Left lobe of liver (tissue), 2 donors: ENCODE data around the gene DGLUCY. TPM values are rescaled to one million over a fixed set of nuclear protein-coding genes. Genes with fewer than 3 reads are reported as not detected.
A peak's percentile ranks its signal among the peaks of the same experiment; 100 is the strongest.
"Not testable (repeated sequence)": the region's sequence is repeated elsewhere in the genome, so short reads cannot be mapped to it uniquely, and the experiment has no call there.

Experiments used
- ATAC-seq: fragments of 200-7000 bp; cut with Tn5 transposase; one replicate; pipeline ENCODE4 v1.9.1; 2020; ENCODE audit warnings: mild to moderate bottlenecking, moderate library complexity
- DNase-seq: peaks from one replicate; pipeline ENCODE4 v3.0.0-alpha.2; 2020; ENCODE audit warnings: low spot score
- total RNA-seq: library from RNA; stranded (reverse); gene quantifications from one replicate; pipeline ENCODE4 v1.2.1, GENCODE V29; 2021
- donor health status: DM: no; HTN: no; CAD: no; lungs with moderate emphysema.
- donor health status: DM: no; HTN: yes; CAD: no.

Gene DGLUCY
- total RNA-seq, 1 donor from 2014 or later: 53.1 TPM

DNA sequence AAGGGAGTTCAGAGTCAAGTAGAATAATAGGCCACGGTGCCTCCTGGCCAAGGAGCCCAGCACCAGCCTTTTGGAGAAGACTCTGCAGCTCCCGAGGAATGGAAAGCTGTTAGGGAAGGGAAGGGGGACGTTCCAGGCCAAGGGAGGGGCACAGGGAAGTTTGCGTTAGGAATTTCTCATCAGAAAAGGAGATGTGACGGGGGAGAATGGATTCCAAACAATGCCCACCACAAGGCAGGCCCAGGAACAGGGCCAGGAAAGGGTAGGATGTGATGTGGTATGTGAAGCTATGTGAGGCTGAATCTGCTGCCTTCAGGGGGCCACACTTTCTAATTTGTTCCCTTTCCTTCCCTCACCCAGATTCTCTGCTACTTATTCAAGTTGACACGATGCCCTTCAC, 46.0 kb downstream of the DGLUCY start:
- ATAC-seq: no peak
- no peak for DNase-seq

DNA sequence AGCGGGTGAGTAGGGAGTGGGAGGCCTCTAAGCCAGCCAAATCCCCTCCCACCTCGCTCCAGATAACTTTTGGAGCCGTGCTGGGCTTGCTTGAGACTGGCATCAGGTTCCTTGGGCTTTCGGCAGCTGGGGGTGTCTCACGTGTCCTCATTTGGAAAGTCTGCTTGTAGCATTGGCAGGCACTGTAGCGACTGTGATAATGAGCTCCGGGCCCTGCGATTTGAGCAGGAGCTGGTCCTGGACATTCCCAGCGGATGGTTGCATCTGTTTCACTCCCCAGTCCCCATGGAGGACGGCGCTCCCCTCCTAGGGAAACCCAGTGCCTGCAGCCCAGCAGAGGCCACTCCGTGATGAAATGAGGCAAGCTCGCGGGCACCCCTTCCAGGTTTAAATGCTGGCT, 49.4 kb downstream of the DGLUCY start:
- DNase-seq (no peak), ATAC-seq (peak; percentile 30)

DNA sequence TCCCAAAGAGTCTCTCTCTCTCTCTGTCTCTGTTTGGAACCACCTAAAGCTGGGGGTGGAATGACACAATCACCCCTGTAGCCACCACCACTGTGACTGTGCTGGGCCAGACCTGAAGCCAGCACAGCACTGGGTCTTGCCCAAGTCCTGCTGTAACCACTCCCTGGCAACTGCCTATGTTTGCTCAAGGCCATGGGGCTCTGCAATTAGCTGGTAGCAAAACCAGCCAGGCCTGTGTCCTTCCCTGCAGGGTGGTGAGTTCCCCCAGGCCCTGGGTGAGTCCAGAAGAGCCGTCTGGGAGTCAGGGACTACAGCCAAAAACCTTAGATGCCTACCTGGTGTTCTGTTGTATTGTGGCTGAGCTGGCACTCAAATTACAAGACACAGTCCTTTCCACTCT, 50.8 kb downstream of the DGLUCY start:
- DNase-seq: peak; percentile 97
- ATAC-seq: peak; percentile 87

- peak; percentile 23 for ATAC-seq
- DNase-seq: peak; percentile 61
Observed at GRCh38 chr14:91167380-91167770, 53.5 kb downstream of the DGLUCY start.

- ATAC-seq (no peak), DNase-seq (no peak)
Observed at GRCh38 chr14:91169951-91170350, 56.1 kb downstream of the DGLUCY start.

DNA sequence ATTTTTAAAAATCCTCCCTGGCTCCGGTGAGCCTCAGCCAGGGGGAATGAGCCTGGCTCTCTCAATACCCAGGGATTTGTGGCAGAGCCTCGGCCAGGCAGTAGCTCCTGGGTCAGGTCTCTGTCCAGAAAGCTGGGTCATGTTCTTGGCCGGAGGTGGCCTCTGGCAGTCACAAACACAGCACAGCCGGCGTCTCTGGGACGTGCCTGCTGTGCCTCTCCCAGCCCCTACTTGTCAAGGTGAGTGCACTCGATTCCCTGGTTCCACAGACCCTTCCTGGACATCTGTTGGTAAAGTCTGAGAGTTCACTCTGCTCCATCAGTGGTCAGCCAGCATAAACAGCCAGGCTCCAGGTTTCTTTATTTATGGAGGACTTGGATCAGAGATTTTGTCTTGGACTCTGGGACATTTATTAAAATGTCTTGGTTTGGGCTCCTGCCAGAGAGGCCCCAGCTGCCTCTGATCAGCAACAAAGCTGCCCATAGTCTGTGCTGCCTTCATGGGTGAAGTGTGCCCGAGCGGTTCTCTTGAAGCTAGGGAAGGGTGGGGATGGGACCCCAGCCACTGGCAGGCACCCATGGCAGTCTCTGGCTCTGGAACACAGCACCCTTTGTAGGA, 56.7 kb downstream of the DGLUCY start:
- ATAC-seq (peak; percentile 86), DNase-seq (peak; percentile 83)

DNA sequence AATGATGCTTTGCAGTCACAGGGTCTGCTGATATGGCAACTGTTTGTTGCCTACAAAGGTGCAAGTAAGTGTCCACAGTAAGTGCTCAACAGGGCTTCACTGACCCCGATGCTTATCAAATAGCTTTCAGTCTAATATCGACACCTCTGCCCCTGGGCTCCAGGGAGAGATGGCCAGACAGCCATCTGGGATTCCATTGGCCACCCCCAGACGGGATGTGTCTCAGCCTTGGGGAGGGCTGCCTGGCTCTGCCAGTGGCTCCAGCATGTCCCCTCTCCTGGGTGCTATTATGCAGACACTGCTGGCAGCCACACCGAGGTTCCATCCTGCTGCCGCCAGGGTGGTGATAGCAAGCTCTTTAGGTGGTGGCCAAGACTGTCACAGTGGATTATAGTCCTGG, 57.4 kb downstream of the DGLUCY start:
- no peak for DNase-seq
- ATAC-seq: no peak

- ATAC-seq: peak; percentile 78
- peak; percentile 83 for DNase-seq
Observed at GRCh38 chr14:91173221-91173670, 59.4 kb downstream of the DGLUCY start.

- ATAC-seq (no peak), DNase-seq (no peak)
Observed at GRCh38 chr14:91173904-91174303, 60.0 kb downstream of the DGLUCY start.

DNA sequence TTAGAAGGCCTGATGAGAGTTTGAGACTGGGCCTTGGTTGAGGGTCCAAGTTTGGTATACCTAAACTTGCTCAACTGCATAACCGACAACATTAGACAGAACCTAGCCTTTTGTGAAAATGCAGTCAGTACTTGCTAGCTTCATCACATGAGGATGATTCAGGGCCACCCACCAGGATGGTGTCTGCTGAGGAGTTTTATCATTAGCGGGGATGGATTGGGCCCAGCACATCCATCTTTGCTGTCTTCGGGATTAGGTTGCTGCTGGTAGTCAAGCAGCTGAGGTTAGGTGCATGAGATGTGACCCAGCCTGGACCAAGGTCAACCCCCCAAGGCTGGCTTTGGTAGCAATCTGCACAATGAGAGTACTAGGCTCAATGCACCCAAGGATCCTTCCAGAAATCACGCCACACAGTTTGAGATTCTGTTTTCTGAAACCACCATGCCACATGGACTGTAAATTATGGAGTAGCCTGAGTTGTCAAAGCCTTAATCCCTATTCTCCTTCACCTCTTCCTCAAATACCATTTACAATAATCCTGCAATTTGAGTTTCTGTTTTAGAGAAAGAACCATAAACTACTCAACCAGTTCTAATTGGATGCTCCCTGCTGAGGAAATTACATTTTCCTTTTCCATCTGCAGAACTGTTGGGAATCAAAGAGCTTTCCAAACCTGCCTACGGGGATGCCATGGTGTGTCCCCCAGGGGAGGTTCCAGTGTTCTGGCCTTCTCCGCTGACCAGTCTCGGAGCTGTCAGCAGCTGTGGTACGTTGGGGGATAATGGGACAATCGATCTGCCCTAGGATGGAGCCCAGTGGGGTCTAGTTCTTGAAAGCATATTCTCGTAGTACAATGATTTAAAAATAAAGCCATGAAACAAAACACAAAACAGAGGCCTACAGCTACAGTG, 61.7 kb downstream of the DGLUCY start:
- DNase-seq (no peak), ATAC-seq (no peak)

GRCh38 chr14:91177073-91178034, 63.5 kb downstream of the DGLUCY start:
- DNase-seq (no peak), ATAC-seq (peak; percentile 76)

DNA sequence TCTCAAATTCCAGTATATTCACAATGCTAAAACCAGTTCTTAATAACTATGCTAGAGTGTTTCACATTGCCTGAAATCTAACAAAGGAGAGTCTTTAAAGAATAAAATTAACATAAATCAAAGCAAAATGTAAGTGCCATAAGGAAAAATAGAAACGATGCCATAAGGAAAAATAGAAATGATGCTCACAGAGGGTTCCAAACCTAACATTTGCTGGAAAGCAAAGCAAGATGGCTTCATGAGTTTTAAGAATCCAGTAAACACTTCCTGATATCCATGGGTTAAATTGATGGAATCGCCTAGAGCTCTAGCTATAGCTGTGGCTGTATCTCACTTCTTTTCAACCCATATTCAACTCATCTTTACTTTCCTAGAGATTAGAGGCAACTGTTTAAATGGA, 66.7 kb downstream of the DGLUCY start:
- ATAC-seq (no peak), DNase-seq (no peak)

GRCh38 chr14:91182753-91183152, 68.9 kb downstream of the DGLUCY start:
- not testable (repeated sequence) for ATAC-seq, DNase-seq

- ATAC-seq: no peak
- DNase-seq: no peak
Observed at GRCh38 chr14:91184559-91184958, 70.7 kb downstream of the DGLUCY start.

GRCh38 chr14:91185721-91186120, 71.8 kb downstream of the DGLUCY start:
- ATAC-seq (no peak), DNase-seq (no peak)

GRCh38 chr14:91186515-91187066, 72.7 kb downstream of the DGLUCY start:
- ATAC-seq (no peak), DNase-seq (no peak)

DNA sequence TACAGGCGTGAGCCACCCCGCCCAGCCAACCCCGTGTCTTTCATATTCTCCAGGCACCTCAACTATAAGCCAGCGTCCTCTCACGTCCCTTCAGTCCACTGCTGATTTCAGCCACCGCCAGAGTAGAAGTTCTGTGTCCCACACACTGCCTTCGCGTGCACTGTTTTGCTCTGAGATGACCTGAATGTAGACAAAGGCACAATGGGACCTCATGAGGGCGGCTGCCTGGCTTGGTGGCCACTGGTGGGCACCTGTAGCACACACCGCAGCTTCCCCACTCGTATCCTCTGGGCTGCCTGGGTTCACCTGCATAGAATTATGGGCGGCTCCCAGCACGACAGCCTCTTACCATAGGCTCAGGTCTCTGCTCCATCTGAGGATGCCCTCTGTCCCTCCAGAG, 73.4 kb downstream of the DGLUCY start:
- DNase-seq (no peak), ATAC-seq (no peak)

DNA sequence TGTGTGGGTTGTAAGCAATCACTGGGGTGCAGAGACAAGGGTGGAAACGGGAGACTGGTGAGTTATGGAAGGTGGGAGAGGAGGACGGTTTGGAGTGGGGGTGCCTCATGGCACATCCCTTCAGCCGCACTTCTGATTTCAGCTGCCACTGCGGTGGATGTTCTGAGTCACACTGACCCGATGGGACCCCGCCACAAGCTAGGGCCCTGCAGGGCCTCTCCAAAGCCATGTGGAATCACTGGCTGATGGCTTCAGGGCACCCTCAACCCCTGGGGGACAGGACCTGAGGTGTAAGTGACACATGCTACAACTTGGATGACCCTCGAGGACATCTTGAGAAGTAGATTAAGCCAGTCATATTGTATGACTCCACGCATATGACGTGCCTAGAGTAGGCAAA, 77.0 kb downstream of the DGLUCY start:
- DNase-seq: no peak
- no peak for ATAC-seq

- no peak for ATAC-seq
- no peak for DNase-seq
Observed at GRCh38 chr14:91193069-91193468, 79.2 kb downstream of the DGLUCY start.

GRCh38 chr14:91195881-91196280, 82.0 kb downstream of the DGLUCY start:
- ATAC-seq: no peak

DNA sequence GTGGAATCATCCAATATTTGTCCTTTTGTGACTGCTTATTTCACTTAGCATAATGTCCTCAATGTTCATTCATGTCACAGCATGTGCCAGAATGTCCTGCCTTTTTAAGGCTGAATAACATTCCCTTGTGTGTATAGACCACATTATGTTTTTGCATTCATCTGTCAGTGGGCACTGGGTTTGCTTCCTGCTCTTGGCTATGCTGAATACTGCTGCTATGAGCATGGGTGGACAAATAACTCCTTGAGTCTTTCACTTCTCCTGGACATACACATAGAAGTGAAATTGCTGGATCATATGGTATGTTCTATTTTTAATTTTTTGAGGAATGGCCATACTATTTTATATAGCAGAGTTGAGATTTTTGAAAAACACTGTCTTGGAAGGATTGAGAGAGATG, 83.8 kb downstream of the DGLUCY start:
- DNase-seq (no peak), ATAC-seq (no peak)

More at GRCh38 chr14:91195881-91196280, 82.0 kb downstream of the DGLUCY start:
- DNase-seq: no peak
